Measurements from ENCODE around the gene LYSMD3. TPM values are rescaled to one million over a fixed set of nuclear protein-coding genes. Genes with fewer than 3 reads are reported as not detected.
A peak's percentile ranks its signal among the peaks of the same experiment; 100 is the strongest.

Gene LYSMD3
- total and polyA plus RNA-seq, 10 of the 15 experiments (the other 5 are each of a cell fraction or from before 2014, with no cell fraction given) = 3.9 to 22.5 (median 12.6) TPM

DNA sequence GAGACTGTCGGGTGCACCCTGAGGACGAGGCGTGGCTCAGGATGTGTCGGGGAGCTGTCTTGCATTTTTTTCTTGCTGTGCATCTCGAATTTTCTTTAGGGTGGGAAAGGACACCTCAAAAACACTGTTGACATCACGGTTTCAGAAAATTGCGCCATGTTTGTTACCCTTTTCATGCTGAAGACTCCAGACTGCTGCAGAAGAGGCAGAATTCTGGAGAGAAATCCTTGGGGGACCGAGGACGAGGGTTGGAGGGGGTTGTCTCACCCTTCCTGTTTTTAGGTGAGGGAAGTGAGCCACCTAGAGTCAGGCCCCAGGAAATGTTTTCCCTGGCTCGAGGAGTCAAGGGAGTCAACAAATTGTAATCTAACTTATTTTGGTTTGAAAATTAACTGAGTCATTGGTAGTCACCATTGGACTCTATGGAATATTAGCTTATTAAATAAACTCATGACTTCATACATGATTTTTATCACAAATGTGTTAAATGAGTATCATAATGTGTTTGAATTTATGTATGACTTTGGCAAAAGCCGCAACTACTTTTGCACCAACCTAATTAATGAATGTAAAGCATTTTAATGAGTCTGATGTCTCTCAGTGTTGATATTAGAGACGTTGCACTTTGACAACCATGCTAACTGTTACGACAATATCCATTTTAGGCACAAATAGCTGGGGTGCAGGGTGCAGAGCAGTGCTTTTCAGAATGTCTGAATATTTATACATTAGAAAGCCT, 724 bp upstream of the LYSMD3 start (continued):
- TF ChIP-seq RELB (IDR thresholded peaks at IDR 0.05; ENCODE audit: low read depth) (0 out of 2 replicates have a peak, but pooled peaks have one; percentile 29), STAT1 (conservative IDR thresholded peaks at IDR 0.05) (no peak), IKZF1 (conservative IDR thresholded peaks at IDR 0.05) (peak; percentile 60), CBX5 (IDR thresholded peaks at IDR 0.05; ENCODE audit: low read depth) (no peak), SKIL (IDR thresholded peaks at IDR 0.05; ENCODE audit: low read depth, poor library complexity, severe bottlenecking) (peak; percentile 81), IKZF2 (IDR thresholded peaks at IDR 0.05) (peak; percentile 49 to 60; a peak in 3 of 4 replicates), SMARCA5 (IDR thresholded peaks at IDR 0.05) (peak; percentile 81; the same call in 1 of the 2 replicates), MAX (IDR thresholded peaks at IDR 0.05; ENCODE audit: low read depth, low read length) (no peak), CEBPB (IDR thresholded peaks at IDR 0.05; ENCODE audit: borderline replicate concordance in 1 of 2, low read depth in 2 of 2, low read length in 2 of 2) (peak in 1 of 2 experiments; percentile 23; a peak in 1 of 4 replicates)
- TF ChIP-seq, protein P1, sequence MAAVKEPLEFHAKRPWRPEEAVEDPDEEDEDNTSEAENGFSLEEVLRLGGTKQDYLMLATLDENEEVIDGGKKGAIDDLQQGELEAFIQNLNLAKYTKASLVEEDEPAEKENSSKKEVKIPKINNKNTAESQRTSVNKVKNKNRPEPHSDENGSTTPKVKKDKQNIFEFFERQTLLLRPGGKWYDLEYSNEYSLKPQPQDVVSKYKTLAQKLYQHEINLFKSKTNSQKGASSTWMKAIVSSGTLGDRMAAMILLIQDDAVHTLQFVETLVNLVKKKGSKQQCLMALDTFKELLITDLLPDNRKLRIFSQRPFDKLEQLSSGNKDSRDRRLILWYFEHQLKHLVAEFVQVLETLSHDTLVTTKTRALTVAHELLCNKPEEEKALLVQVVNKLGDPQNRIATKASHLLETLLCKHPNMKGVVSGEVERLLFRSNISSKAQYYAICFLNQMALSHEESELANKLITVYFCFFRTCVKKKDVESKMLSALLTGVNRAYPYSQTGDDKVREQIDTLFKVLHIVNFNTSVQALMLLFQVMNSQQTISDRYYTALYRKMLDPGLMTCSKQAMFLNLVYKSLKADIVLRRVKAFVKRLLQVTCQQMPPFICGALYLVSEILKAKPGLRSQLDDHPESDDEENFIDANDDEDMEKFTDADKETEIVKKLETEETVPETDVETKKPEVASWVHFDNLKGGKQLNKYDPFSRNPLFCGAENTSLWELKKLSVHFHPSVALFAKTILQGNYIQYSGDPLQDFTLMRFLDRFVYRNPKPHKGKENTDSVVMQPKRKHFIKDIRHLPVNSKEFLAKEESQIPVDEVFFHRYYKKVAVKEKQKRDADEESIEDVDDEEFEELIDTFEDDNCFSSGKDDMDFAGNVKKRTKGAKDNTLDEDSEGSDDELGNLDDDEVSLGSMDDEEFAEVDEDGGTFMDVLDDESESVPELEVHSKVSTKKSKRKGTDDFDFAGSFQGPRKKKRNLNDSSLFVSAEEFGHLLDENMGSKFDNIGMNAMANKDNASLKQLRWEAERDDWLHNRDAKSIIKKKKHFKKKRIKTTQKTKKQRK (IDR thresholded peaks at IDR 0.05; ENCODE audit: low read depth, low read length) = no peak
- TF ChIP-seq, protein P2, sequence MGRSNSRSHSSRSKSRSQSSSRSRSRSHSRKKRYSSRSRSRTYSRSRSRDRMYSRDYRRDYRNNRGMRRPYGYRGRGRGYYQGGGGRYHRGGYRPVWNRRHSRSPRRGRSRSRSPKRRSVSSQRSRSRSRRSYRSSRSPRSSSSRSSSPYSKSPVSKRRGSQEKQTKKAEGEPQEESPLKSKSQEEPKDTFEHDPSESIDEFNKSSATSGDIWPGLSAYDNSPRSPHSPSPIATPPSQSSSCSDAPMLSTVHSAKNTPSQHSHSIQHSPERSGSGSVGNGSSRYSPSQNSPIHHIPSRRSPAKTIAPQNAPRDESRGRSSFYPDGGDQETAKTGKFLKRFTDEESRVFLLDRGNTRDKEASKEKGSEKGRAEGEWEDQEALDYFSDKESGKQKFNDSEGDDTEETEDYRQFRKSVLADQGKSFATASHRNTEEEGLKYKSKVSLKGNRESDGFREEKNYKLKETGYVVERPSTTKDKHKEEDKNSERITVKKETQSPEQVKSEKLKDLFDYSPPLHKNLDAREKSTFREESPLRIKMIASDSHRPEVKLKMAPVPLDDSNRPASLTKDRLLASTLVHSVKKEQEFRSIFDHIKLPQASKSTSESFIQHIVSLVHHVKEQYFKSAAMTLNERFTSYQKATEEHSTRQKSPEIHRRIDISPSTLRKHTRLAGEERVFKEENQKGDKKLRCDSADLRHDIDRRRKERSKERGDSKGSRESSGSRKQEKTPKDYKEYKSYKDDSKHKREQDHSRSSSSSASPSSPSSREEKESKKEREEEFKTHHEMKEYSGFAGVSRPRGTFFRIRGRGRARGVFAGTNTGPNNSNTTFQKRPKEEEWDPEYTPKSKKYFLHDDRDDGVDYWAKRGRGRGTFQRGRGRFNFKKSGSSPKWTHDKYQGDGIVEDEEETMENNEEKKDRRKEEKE (IDR thresholded peaks at IDR 0.05) = no peak
- TF ChIP-seq, protein P3, sequence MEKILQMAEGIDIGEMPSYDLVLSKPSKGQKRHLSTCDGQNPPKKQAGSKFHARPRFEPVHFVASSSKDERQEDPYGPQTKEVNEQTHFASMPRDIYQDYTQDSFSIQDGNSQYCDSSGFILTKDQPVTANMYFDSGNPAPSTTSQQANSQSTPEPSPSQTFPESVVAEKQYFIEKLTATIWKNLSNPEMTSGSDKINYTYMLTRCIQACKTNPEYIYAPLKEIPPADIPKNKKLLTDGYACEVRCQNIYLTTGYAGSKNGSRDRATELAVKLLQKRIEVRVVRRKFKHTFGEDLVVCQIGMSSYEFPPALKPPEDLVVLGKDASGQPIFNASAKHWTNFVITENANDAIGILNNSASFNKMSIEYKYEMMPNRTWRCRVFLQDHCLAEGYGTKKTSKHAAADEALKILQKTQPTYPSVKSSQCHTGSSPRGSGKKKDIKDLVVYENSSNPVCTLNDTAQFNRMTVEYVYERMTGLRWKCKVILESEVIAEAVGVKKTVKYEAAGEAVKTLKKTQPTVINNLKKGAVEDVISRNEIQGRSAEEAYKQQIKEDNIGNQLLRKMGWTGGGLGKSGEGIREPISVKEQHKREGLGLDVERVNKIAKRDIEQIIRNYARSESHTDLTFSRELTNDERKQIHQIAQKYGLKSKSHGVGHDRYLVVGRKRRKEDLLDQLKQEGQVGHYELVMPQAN (conservative IDR thresholded peaks at IDR 0.05) = peak; percentile 77
